Keratinocyte (primary cell): ENCODE results near the gene SLC39A11.

Source experiments
- EZH2 ChIP-seq: IDR thresholded peaks from one replicate; pipeline ENCODE4 v1.6.1; 2012; ENCODE audit warnings: inconsistent platforms, mild to moderate bottlenecking, low read length, moderate library complexity
- TF ChIP-seq, protein P1 (sequence below), 3 experiments: IDR thresholded peaks in 1 of 3; conservative IDR thresholded peaks in 1 of 3; optimal IDR thresholded peaks in 1 of 3; 2 replicates in 2 of 3; 3 replicates in 1 of 3; pipeline versions ENCODE3 to v1.5.1; 2011; ENCODE audit warnings: low read length in 3 of 3, mild to moderate bottlenecking in 3 of 3, moderate library complexity in 2 of 3, control low read depth in 1 of 3, inconsistent platforms in 1 of 3; ENCODE audit not compliant: insufficient read depth in 2 of 3; ENCODE audit errors: extremely low read depth in 1 of 3

DNA sequence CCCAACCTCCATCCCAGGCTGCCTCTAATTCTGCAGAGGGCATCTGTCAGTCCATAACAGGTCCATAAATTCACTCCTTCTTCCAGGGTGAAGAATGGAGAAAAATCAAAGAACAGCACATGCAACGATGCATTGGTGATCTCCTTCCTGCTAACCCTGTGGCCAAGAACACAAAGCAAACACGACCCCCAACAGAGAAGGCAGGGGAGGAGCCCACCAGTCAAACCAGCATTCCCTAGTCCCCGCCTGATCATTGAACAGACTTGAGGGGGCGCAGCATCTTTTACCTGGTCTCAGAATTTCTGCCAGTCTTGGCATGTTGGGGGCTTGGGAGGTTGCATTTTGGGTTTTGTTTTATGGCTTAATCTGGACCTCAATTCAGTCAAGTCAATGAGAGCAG lies 476.0 kb downstream of the SLC39A11 start:
- TF ChIP-seq, protein P1, sequence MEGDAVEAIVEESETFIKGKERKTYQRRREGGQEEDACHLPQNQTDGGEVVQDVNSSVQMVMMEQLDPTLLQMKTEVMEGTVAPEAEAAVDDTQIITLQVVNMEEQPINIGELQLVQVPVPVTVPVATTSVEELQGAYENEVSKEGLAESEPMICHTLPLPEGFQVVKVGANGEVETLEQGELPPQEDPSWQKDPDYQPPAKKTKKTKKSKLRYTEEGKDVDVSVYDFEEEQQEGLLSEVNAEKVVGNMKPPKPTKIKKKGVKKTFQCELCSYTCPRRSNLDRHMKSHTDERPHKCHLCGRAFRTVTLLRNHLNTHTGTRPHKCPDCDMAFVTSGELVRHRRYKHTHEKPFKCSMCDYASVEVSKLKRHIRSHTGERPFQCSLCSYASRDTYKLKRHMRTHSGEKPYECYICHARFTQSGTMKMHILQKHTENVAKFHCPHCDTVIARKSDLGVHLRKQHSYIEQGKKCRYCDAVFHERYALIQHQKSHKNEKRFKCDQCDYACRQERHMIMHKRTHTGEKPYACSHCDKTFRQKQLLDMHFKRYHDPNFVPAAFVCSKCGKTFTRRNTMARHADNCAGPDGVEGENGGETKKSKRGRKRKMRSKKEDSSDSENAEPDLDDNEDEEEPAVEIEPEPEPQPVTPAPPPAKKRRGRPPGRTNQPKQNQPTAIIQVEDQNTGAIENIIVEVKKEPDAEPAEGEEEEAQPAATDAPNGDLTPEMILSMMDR (optimal IDR thresholded peaks at IDR 0.05 in 1 of 3, IDR thresholded peaks at IDR 0.05 in 1 of 3, conservative IDR thresholded peaks at IDR 0.05 in 1 of 3; ENCODE audit: extremely low read depth in 1 of 3, insufficient read depth in 2 of 3, low read length in 3 of 3): no peak
- TF ChIP-seq EZH2: no peak
